Retinal pigment epithelial cell (primary cell): ENCODE results near the gene GALNT18.

Source experiments
- DNase-seq: peaks from one replicate; pipeline ENCODE4 v3.0.0-alpha.2; 2010; ENCODE audit warnings: low read depth
- H3K4me3 ChIP-seq: 2 replicates; pipeline ENCODE4 v1.5.1; 2011; ENCODE audit warnings: mild to moderate bottlenecking, low read length, control low read depth, moderate library complexity
- CTCF ChIP-seq: conservative IDR thresholded peaks from 2 replicates; pipeline ENCODE4 v1.5.1; 2011; ENCODE audit warnings: low read depth, low read length, control low read depth, inconsistent platforms

Gene GALNT18

GRCh38 chr11:11483627-11484026 is 138.2 kb downstream of the GALNT18 start:
- H3K4me3 ChIP-seq = no peak overlapping the region
- DNase-seq = no peak
- TF ChIP-seq CTCF = no peak

- H3K4me3 ChIP-seq = no peak overlapping the region
- TF ChIP-seq CTCF = no peak
- DNase-seq = peak; percentile 46
Observed at GRCh38 chr11:11482730-11483129, 139.1 kb downstream of the GALNT18 start.

GRCh38 chr11:11481371-11481770 is 140.4 kb downstream of the GALNT18 start:
- no peak for DNase-seq
- no peak overlapping the region for H3K4me3 ChIP-seq
- no peak for TF ChIP-seq CTCF

- no peak for TF ChIP-seq CTCF
- no peak for DNase-seq
- H3K4me3 ChIP-seq = no peak overlapping the region
Observed at GRCh38 chr11:11480971-11481370, 140.8 kb downstream of the GALNT18 start.

- DNase-seq = no peak
- H3K4me3 ChIP-seq = no peak overlapping the region
- no peak for TF ChIP-seq CTCF
Observed at GRCh38 chr11:11478687-11479086, 143.1 kb downstream of the GALNT18 start.

GRCh38 chr11:11477695-11478420 is 143.9 kb downstream of the GALNT18 start:
- TF ChIP-seq CTCF = no peak
- DNase-seq = no peak
- no peak overlapping the region for H3K4me3 ChIP-seq

GRCh38 chr11:11476971-11477645 is 144.7 kb downstream of the GALNT18 start:
- no peak overlapping the region for H3K4me3 ChIP-seq
- TF ChIP-seq CTCF = no peak
- DNase-seq = no peak
